Astrocyte (in vitro differentiated cells and primary cell): ENCODE data around the gene BEND6.

ENCODE experiments used
- CTCF ChIP-seq: IDR thresholded peaks from 2 replicates; pipeline ENCODE4 v1.5.1; 2011; ENCODE audit warnings: low read depth, mild to moderate bottlenecking, inconsistent platforms, low read length, moderate library complexity; ENCODE audit not compliant: insufficient read depth
- EZH2 ChIP-seq: IDR thresholded peaks from 2 replicates; pipeline ENCODE4 v1.6.1; 2012; ENCODE audit warnings: mild to moderate bottlenecking, low read length, inconsistent platforms; ENCODE audit not compliant: insufficient read depth

- no peak for TF ChIP-seq CTCF
- TF ChIP-seq EZH2 = no peak
These were observed 3.7 kb upstream of the BEND6 start for GRCh38 chr6:56951049-56951831.
